GM18499 (cell line): ENCODE results near the gene CELA2A.

Source experiments
- ATAC-seq: cut with Tn5 transposase; IDR thresholded peaks from one replicate; pipeline ENCODE4 v1.9.1; 2021; ENCODE audit warnings: moderate number of reproducible peaks; ENCODE audit not compliant: insufficient read depth, unreplicated experiment

The CELA2A gene

GRCh38 chr1:15456313-15456954 lies at the start of gene CELA2A:
CELA2A (plus strand) TSS chr1:15456732; CDS start chr1:15456754, 22 bp downstream.
- ATAC-seq = no peak

GRCh38 chr1:15407580-15407979 lies 49.0 kb upstream of the CELA2A start:
- no peak for ATAC-seq

GRCh38 chr1:15408890-15409387 lies 47.6 kb upstream of the CELA2A start:
- no peak for ATAC-seq

GRCh38 chr1:15409388-15410222 lies 46.9 kb upstream of the CELA2A start, which contains the start of gene EFHD2:
EFHD2 (plus strand) TSS chr1:15409888; CDS start chr1:15409972, 84 bp downstream.
- ATAC-seq = no peak

GRCh38 chr1:15410223-15410883 lies 46.2 kb upstream of the CELA2A start:
- no peak for ATAC-seq

GRCh38 chr1:15410884-15411245 lies 45.7 kb upstream of the CELA2A start:
- ATAC-seq = no peak

GRCh38 chr1:15411593-15412137 lies 44.9 kb upstream of the CELA2A start:
- no peak for ATAC-seq

- ATAC-seq = no peak
Observed at GRCh38 chr1:15412175-15412800, 44.2 kb upstream of the CELA2A start.

GRCh38 chr1:15412843-15413242 lies 43.7 kb upstream of the CELA2A start:
- no peak for ATAC-seq

GRCh38 chr1:15413563-15414444 lies 42.7 kb upstream of the CELA2A start:
- ATAC-seq = no peak

GRCh38 chr1:15414445-15414983 lies 42.0 kb upstream of the CELA2A start:
- no peak for ATAC-seq

- ATAC-seq = no peak
Observed at GRCh38 chr1:15417059-15417934, 39.2 kb upstream of the CELA2A start.

- ATAC-seq = no peak
Observed at GRCh38 chr1:15418806-15419515, 37.6 kb upstream of the CELA2A start.

GRCh38 chr1:15420853-15421465 lies 35.6 kb upstream of the CELA2A start:
- no peak for ATAC-seq

- ATAC-seq = no peak
Observed at GRCh38 chr1:15422871-15423270, 33.7 kb upstream of the CELA2A start.

GRCh38 chr1:15423355-15424077 lies 33.0 kb upstream of the CELA2A start:
- no peak for ATAC-seq
